H1 (cell line): ENCODE measurements around the gene LMNA. TPM values are rescaled to one million over a fixed set of nuclear protein-coding genes. Genes with fewer than 3 reads are reported as not detected.

Experiments
- CTCF ChIA-PET: fragments of 300-600 bp; sonication (Branson Sonifier 250); formaldehyde crosslinking; loops from one replicate; lab custom pipeline; 2021; ENCODE audit not compliant: partially characterized antibody; lab: Charles Lee
- POLR2A ChIA-PET: fragments of 300-600 bp; sonication (Branson Sonifier 250); formaldehyde crosslinking; loops from one replicate; lab custom pipeline; 2021; ENCODE audit warnings: inconsistent platforms; ENCODE audit not compliant: partially characterized antibody; lab: Charles Lee
- DNase-seq, 2 experiments: peaks; one replicate each; pipeline versions ENCODE4 v3.0.0 to v3.0.0-alpha.2; 2010 to 2022; ENCODE audit warnings: low spot score in 2 of 2, low read depth in 1 of 2, mixed read lengths in 1 of 2
- FAIRE-seq: peaks from 2 replicates; lab custom pipeline; 2011; peaks lifted over from hg19 to GRCh38; lab: Jason Lieb, UNC
- H2AFZ ChIP-seq: 2 replicates; pipeline ENCODE4 v1.8.1; 2012; ENCODE audit warnings: low read length, inconsistent platforms
- H2AK5ac ChIP-seq: 2 replicates; pipeline ENCODE4 v1.6.1; 2013; ENCODE audit warnings: low read depth, low read length
- H2BK120ac ChIP-seq: replicated peaks from 2 replicates; pipeline ENCODE3; 2013; ENCODE audit warnings: low read depth, low read length, inconsistent platforms
- H2BK12ac ChIP-seq: 2 replicates; pipeline ENCODE4 v1.6.1; 2013; ENCODE audit warnings: low read depth, low read length
- H2BK15ac ChIP-seq: 2 replicates; pipeline ENCODE4 v1.6.1; 2013; ENCODE audit warnings: low read length
- H2BK20ac ChIP-seq: 2 replicates; pipeline ENCODE4 v1.6.1; 2013; ENCODE audit warnings: low read length
- H2BK5ac ChIP-seq: 2 replicates; pipeline ENCODE4 v1.6.1; 2013; ENCODE audit warnings: low read depth, low read length
- H3K14ac ChIP-seq: 2 replicates; pipeline ENCODE4 v1.6.1; 2013; ENCODE audit warnings: inconsistent platforms; ENCODE audit not compliant: insufficient read length
- H3K18ac ChIP-seq: 2 replicates; pipeline ENCODE4 v1.6.1; 2013; ENCODE audit warnings: low read length; ENCODE audit errors: extremely low read depth
- H3K23ac ChIP-seq: 2 replicates; pipeline ENCODE4 v1.6.1; 2013; ENCODE audit warnings: inconsistent platforms; ENCODE audit not compliant: insufficient read length
- H3K23me2 ChIP-seq: 2 replicates; pipeline ENCODE4 v1.6.1; 2013; ENCODE audit warnings: low read depth, low read length
- H3K27ac ChIP-seq: 2 replicates; pipeline ENCODE4 v1.6.1; 2011; ENCODE audit warnings: low read depth, low read length, inconsistent platforms
- H3K27me3 ChIP-seq, 4 experiments: replicated peaks in 1 of 4; 1 replicate in 1 of 4; 2 replicates in 3 of 4; pipeline versions ENCODE4 v1.6.1 to v1.8.1; 2011 to 2013; ENCODE audit warnings: low read length in 3 of 4, mild to moderate bottlenecking in 3 of 4, inconsistent platforms in 2 of 4, mixed read lengths in 2 of 4, moderate library complexity in 1 of 4; ENCODE audit not compliant: control insufficient read depth in 3 of 4, insufficient read depth in 3 of 4; ENCODE audit errors: extremely low read depth in 1 of 4
- H3K36me3 ChIP-seq, 4 experiments: 2 replicates each; pipeline versions ENCODE4 v1.6.1 to v1.8.1; 2011 to 2013; ENCODE audit warnings: mild to moderate bottlenecking in 4 of 4, low read length in 3 of 4, moderate library complexity in 2 of 4, control low read depth in 1 of 4, inconsistent platforms in 1 of 4; ENCODE audit not compliant: insufficient read depth in 4 of 4, control insufficient read depth in 2 of 4
- H3K4ac ChIP-seq: replicated peaks from 2 replicates; pipeline ENCODE3; 2013; ENCODE audit warnings: low read length, low read depth, mixed read lengths, inconsistent platforms; ENCODE audit not compliant: insufficient read length
- H3K4me1 ChIP-seq, 4 experiments: replicated peaks in 1 of 4; 1 replicate in 1 of 4; 2 replicates in 3 of 4; pipeline versions ENCODE4 v1.6.1 to v1.8.1; 2011 to 2013; ENCODE audit warnings: low read length in 3 of 4, inconsistent platforms in 2 of 4, mixed read lengths in 1 of 4; ENCODE audit not compliant: insufficient read depth in 4 of 4, control insufficient read depth in 3 of 4
- H3K4me2 ChIP-seq, 2 experiments: 2 replicates each; pipeline versions ENCODE4 v1.6.1 to v1.8.1; 2011 to 2013; ENCODE audit warnings: low read depth in 2 of 2, low read length in 2 of 2, control low read depth in 1 of 2, inconsistent platforms in 1 of 2, mild to moderate bottlenecking in 1 of 2; ENCODE audit not compliant: insufficient read depth in 1 of 2
- H3K4me3 ChIP-seq, 4 experiments: fragments of 200-600, 300-600 bp in 1 of 4; sonication (generic), shearing (Covaris generic), sonication (Bioruptor Twin) in 1 of 4; 2 replicates each; pipeline versions ENCODE4 v1.5.1 to v1.8.1; 2011 to 2016; ENCODE audit warnings: low read length in 4 of 4, low read depth in 3 of 4, control low read depth in 2 of 4, inconsistent platforms in 2 of 4, mild to moderate bottlenecking in 2 of 4, mixed read lengths in 1 of 4, moderate library complexity in 1 of 4; ENCODE audit not compliant: insufficient read depth in 2 of 4; ENCODE audit errors: extremely low read depth in 1 of 4
- H3K56ac ChIP-seq: replicated peaks from 2 replicates; pipeline ENCODE3; 2013; ENCODE audit warnings: low read depth, mild to moderate bottlenecking, mixed read lengths, low read length, inconsistent platforms; ENCODE audit not compliant: insufficient read length
- H3K79me1 ChIP-seq: 2 replicates; pipeline ENCODE4 v1.6.1; 2013; ENCODE audit warnings: low read depth, low read length, control low read depth
- H3K79me2 ChIP-seq, 2 experiments: 2 replicates each; pipeline versions ENCODE4 v1.6.1 to v1.8.1; 2012 to 2013; ENCODE audit warnings: low read length in 2 of 2, mild to moderate bottlenecking in 2 of 2, inconsistent platforms in 1 of 2; ENCODE audit not compliant: insufficient read depth in 2 of 2, control insufficient read depth in 1 of 2
- H3K9ac ChIP-seq, 4 experiments: replicated peaks in 1 of 4; 1 replicate in 1 of 4; 2 replicates in 3 of 4; pipeline versions ENCODE4 v1.6.1 to v1.8.1; 2011 to 2013; ENCODE audit warnings: low read depth in 3 of 4, low read length in 3 of 4, control low read depth in 2 of 4, mild to moderate bottlenecking in 2 of 4, moderate library complexity in 2 of 4, inconsistent platforms in 1 of 4; ENCODE audit errors: extremely low read depth in 1 of 4
- H3K9me3 ChIP-seq, 2 experiments: 2 replicates each; pipeline versions ENCODE4 v1.6.1 to v1.8.1; 2012 to 2013; ENCODE audit warnings: mild to moderate bottlenecking in 2 of 2, moderate library complexity in 2 of 2, control low read depth in 1 of 2, inconsistent platforms in 1 of 2, low read depth in 1 of 2, low read length in 1 of 2, mixed read lengths in 1 of 2; ENCODE audit not compliant: insufficient read depth in 2 of 2
- H4K20me1 ChIP-seq, 2 experiments: replicated peaks in 1 of 2; 2 replicates each; pipeline versions ENCODE3 to v1.8.1; 2011 to 2013; ENCODE audit warnings: inconsistent platforms in 2 of 2, low read length in 2 of 2, mild to moderate bottlenecking in 1 of 2; ENCODE audit not compliant: insufficient read depth in 2 of 2, control insufficient read depth in 1 of 2
- H4K5ac ChIP-seq: 2 replicates; pipeline ENCODE4 v1.6.1; 2013; ENCODE audit warnings: low read length, low read depth, mixed read lengths, inconsistent platforms; ENCODE audit not compliant: insufficient read length
- H4K8ac ChIP-seq: 2 replicates; pipeline ENCODE4 v1.8.0; 2013; ENCODE audit warnings: mild to moderate bottlenecking, moderate library complexity, low read length, inconsistent platforms; ENCODE audit not compliant: insufficient read depth; ENCODE audit errors: extremely low read depth
- H4K91ac ChIP-seq: replicated peaks from 2 replicates; pipeline ENCODE3; 2013; ENCODE audit warnings: low read length, mixed read lengths, inconsistent platforms; ENCODE audit not compliant: insufficient read length
- JUND ChIP-seq: IDR thresholded peaks from 2 replicates; pipeline ENCODE4 v1.6.1; 2011; ENCODE audit warnings: mild to moderate bottlenecking, improper control_type of control experiment, low read length
- RFX5 ChIP-seq: IDR thresholded peaks from 2 replicates; pipeline ENCODE4 v1.6.1; 2011; ENCODE audit warnings: low read depth, low read length, improper control_type of control experiment, borderline replicate concordance
- SIRT6 ChIP-seq: IDR thresholded peaks from one replicate; pipeline ENCODE4 v1.7.1; 2012; ENCODE audit warnings: low read length, inconsistent platforms
- SIX5 ChIP-seq: IDR thresholded peaks from 2 replicates; pipeline ENCODE4 v1.6.1; 2011; ENCODE audit warnings: mild to moderate bottlenecking, low read depth, low read length
- TAF1 ChIP-seq: IDR thresholded peaks from 2 replicates; pipeline ENCODE4 v1.6.1; 2011; ENCODE audit warnings: mild to moderate bottlenecking, low read depth, low read length
- TAF7 ChIP-seq: optimal IDR thresholded peaks from 2 replicates; pipeline ENCODE3; 2011; ENCODE audit warnings: low read depth, mild to moderate bottlenecking, inconsistent platforms, low read length, moderate library complexity, borderline replicate concordance
- TEAD4 ChIP-seq: IDR thresholded peaks from 2 replicates; pipeline ENCODE4 v1.6.1; 2012; ENCODE audit warnings: low read depth, low read length, inconsistent platforms, mixed read lengths
- WGBS, 2 experiments: shearing (Covaris generic) in 1 of 2; methylation state at CpG; one replicate each; pipeline versions ENCODE4 v1.1.6 to v1.1.7; 2013 to 2015; ENCODE audit warnings: low lambda C conversion rate in 2 of 2, mixed read lengths in 2 of 2, inconsistent platforms in 1 of 2, low coverage in 1 of 2, missing lambda C conversion rate in 1 of 2; ENCODE audit not compliant: insufficient replicate concordance in 2 of 2, insufficient coverage in 1 of 2, insufficient read length in 1 of 2; ENCODE audit errors: extremely low coverage in 1 of 2, missing lambda C conversion rate in 1 of 2; 5-methylcytosine and 5-hydroxymethylcytosine counted together
- polyA plus RNA-seq, 7 experiments: library from polyadenylated mRNA; depleted of rRNA in 3 of 7; stranded (reverse) in 5 of 7; unstranded in 2 of 7; fragments of >200 nt in 5 of 7; fragments of 200-250 nt in 2 of 7; gene quantifications; 1 replicate in 5 of 7; 2 replicates in 1 of 7; 4 replicates in 1 of 7; pipeline versions ENCODE4 v1.2.1 to v1.2.3, GENCODE V29; 2011 to 2013; ENCODE audit warnings: missing spikeins in 2 of 7, mixed read lengths in 2 of 7
- total RNA-seq: library from RNA; stranded (reverse); fragmentation: NEBNext Ultra II Directional; extraction: Animal tissue kit (Norgen Biotek cat#: 25700); gene quantifications from 2 replicates; pipeline ENCODE4 v1.2.1, GENCODE V29; 2021

LMNA gene
- total and polyA plus RNA-seq, 2 of the 8 experiments (the other 6 are each of a cell fraction or from before 2014, with no cell fraction given): 25.8 to 46.8 TPM

DNA sequence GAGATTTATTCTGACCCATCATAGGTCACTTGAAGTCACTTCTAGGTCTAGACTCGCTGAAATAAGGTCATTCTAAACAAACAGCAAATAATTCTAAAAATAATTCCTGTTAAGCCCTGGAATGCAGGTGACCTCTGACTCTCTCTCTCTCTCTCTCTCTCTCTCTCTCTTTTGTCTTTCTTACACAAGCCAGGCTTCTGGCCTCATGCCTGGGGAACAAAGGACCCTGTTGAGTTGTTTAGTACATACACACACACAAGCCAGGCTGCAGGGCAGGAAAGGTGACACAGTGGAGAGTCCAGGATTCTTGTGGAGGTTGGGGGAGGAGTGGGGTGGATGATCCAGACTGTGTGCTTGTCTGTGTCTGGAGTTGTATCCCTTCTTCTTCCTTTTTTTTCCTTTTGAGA is 28.3 kb upstream of the LMNA start:
- H2BK20ac ChIP-seq: no peak overlapping the region
- no peaks in the 10 kb centered on the region for H3K36me3 ChIP-seq
- H3K79me1 ChIP-seq: peaks cover 7% of the 10 kb centered on the region
- no peak overlapping the region for H2BK12ac ChIP-seq
- no peaks in the 10 kb centered on the region for H3K27me3 ChIP-seq
- no peak overlapping the region; a peak in 1 of 7 replicates for H3K9ac ChIP-seq
- H3K14ac ChIP-seq: no peak overlapping the region
- no peak overlapping the region for H3K56ac ChIP-seq
- no peak overlapping the region for H2BK15ac ChIP-seq
- ChIA-PET CTCF (interaction anchor here (0.8 to 29.5 kb wide), 8 partner anchors 10 to 194 kb away, joined by 3 to 1994 read pairs (median 3); partner anchors contain the start of gene LMNA), POLR2A (interaction anchor here (1.1 to 29.6 kb wide), 5 partner anchors 10 to 103 kb away, joined by 3 to 763 read pairs (median 12); partner anchors contain the start of gene LMNA)
- no peak overlapping the region for H2AK5ac ChIP-seq
- no peak overlapping the region for H3K23ac ChIP-seq
- 77% methylated on average over 1 of the region's 1 CpG; no CpG with 5 or more reads in 1 of the 2 experiments for WGBS, 2 experiments
- no peaks in the 10 kb centered on the region for H3K9me3 ChIP-seq
- TF ChIP-seq TEAD4 (0 out of 2 replicates have a peak, but pooled peaks have one; percentile 44), TAF1 (0 out of 2 replicates have a peak, but pooled peaks have one; percentile 18), RFX5 (no peak), SIX5 (no peak), SIRT6 (no peak), TAF7 (no peak), JUND (peak; percentile 40; the same call in 1 of the 2 replicates)
- H3K79me2 ChIP-seq: peaks cover 0 to 31% of the 10 kb centered on the region in 2 experiments; a peak in 3 of 4 replicates
- H4K8ac ChIP-seq: no peak overlapping the region
- no peak overlapping the region for H3K4me3 ChIP-seq
- no peak overlapping the region for H3K18ac ChIP-seq
- DNase-seq (no peak), FAIRE-seq (no peak)
- peaks cover 4 to 13% (median 9%) of the 10 kb centered on the region in 4 experiments for H3K4me1 ChIP-seq
- no peak overlapping the region for H4K91ac ChIP-seq
- H2AFZ ChIP-seq: no peak overlapping the region
- H3K4ac ChIP-seq: no peak overlapping the region
- no peak overlapping the region for H3K4me2 ChIP-seq
- no peak overlapping the region for H3K27ac ChIP-seq
- H3K23me2 ChIP-seq: peaks cover 3% of the 10 kb centered on the region; the same call in 1 of the 2 replicates
- peaks cover 8 to 9% of the 10 kb centered on the region in 2 experiments for H4K20me1 ChIP-seq
- no peak overlapping the region for H2BK120ac ChIP-seq
- no peak overlapping the region for H2BK5ac ChIP-seq
- no peak overlapping the region for H4K5ac ChIP-seq
